ENCODE data around the gene MAP6. TPM values are rescaled to one million over a fixed set of nuclear protein-coding genes. Genes with fewer than 3 reads are reported as not detected.

Gene MAP6
- total RNA-seq, 1 experiment from 2014 or later, result 22.8 TPM

DNA sequence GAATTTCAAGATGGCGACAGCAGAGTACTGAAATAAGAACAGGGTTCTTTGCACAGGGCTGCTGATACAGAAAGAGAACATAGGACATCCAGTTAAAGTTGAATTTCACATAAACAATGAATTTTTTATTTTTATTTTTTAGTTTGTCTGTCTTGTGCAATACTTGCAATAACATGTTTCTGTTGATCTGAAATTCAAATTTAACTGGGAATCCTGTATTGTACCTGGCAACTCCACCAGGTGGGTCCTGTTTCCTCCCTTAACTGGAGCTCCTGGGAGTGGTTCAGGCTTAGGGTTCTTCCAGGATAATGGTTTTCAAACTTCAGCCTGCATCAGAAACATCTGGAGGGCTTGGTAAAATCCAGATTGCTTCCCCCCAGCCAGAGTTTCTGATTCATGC is 121.7 kb downstream of the MAP6 start:
- ChIA-PET CTCF (interaction anchor here (1.0 to 2.0 kb wide), 2 partner anchors 16 to 179 kb away, joined by 4 to 7 read pairs; no protein-coding TSS in a partner anchor), POLR2A (interaction anchor here (0.5 kb wide), 1 partner anchor 157 kb away, joined by 3 read pairs; no protein-coding TSS in a partner anchor)
- Mint-ChIP-seq H3K27me3 (ENCODE audit: insufficient read depth, unreplicated experiment) (no peaks in the 10 kb centered on the region), H3K27ac (ENCODE audit: unreplicated experiment) (peak overlapping the region; percentile 82), H3K4me1 (ENCODE audit: low read depth, unreplicated experiment) (peaks cover 16% of the 10 kb centered on the region), H3K9me3 (ENCODE audit: unreplicated experiment) (peaks cover 9% of the 10 kb centered on the region), H3K4me3 (ENCODE audit: unreplicated experiment) (no peak overlapping the region), H3K36me3 (ENCODE audit: insufficient read depth, unreplicated experiment) (no peaks in the 10 kb centered on the region)
- no TSS peak for BruUV-seq (replicated peaks)
- no peaks in the 10 kb centered on the region for H3K27me3 ChIP-seq (replicated peaks; ENCODE audit: control insufficient read depth, insufficient read depth, low read length)
- intact Hi-C loops (cut with micrococcal nuclease; ENCODE audit: unreplicated experiment), result loop anchor here (1.0 to 5.0 kb wide), 7 partner anchors 15 to 322 kb away; partner anchors contain the start of genes DGAT2 and SERPINH1
- H3K4me1 ChIP-seq, result peaks cover 7% of the 10 kb centered on the region
- H3K36me3 ChIP-seq (ENCODE audit: control insufficient read depth, insufficient read depth, low read length), result no peaks in the 10 kb centered on the region
- no peak for DNase-seq
- H3K9me3 ChIP-seq, result no peaks in the 10 kb centered on the region
- TF ChIP-seq, protein P1, sequence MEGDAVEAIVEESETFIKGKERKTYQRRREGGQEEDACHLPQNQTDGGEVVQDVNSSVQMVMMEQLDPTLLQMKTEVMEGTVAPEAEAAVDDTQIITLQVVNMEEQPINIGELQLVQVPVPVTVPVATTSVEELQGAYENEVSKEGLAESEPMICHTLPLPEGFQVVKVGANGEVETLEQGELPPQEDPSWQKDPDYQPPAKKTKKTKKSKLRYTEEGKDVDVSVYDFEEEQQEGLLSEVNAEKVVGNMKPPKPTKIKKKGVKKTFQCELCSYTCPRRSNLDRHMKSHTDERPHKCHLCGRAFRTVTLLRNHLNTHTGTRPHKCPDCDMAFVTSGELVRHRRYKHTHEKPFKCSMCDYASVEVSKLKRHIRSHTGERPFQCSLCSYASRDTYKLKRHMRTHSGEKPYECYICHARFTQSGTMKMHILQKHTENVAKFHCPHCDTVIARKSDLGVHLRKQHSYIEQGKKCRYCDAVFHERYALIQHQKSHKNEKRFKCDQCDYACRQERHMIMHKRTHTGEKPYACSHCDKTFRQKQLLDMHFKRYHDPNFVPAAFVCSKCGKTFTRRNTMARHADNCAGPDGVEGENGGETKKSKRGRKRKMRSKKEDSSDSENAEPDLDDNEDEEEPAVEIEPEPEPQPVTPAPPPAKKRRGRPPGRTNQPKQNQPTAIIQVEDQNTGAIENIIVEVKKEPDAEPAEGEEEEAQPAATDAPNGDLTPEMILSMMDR (IDR thresholded peaks at IDR 0.05; ENCODE audit: insufficient read depth in 1 of 2, low read depth in 1 of 2, low read length in 1 of 2, severe bottlenecking in 1 of 2, unreplicated experiment in 1 of 2), result no peak
- H3K4me3 ChIP-seq (ENCODE audit: low read depth, low read length), result no peak overlapping the region

DNA sequence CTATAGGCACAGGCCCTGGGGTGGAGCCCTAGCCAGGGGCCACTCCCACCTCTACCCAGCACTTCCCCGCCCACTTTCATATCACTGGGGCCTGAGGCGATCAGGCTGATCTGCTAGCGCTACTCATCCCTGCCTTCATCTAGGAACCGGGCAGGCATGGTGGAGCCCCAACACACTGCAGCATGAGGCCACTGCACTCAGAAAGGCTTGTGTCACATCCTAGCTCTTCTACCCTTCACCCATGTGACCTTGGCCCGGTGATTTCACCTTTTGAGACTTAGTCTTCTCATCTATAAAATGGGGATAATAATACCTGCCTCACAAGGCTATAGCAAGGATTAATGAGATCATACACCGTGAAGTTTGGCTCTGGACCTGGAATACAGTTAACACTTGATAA is 125.0 kb downstream of the MAP6 start:
- ChIA-PET POLR2A (no interaction called here), CTCF (interaction anchor here (1.3 kb wide), 1 partner anchor 98 kb away, joined by 5 read pairs; no protein-coding TSS in a partner anchor)
- no peaks in the 10 kb centered on the region for H3K9me3 ChIP-seq
- H3K9me3 Mint-ChIP-seq (ENCODE audit: unreplicated experiment), result peaks cover under 1% of the 10 kb centered on the region
- no TSS peak for BruUV-seq (replicated peaks)
- H3K36me3 Mint-ChIP-seq (ENCODE audit: insufficient read depth, unreplicated experiment), result no peaks in the 10 kb centered on the region
- no peak overlapping the region for H3K4me3 Mint-ChIP-seq (ENCODE audit: unreplicated experiment)
- no peaks in the 10 kb centered on the region for H3K27me3 Mint-ChIP-seq (ENCODE audit: insufficient read depth, unreplicated experiment)
- TF ChIP-seq, protein P1 (IDR thresholded peaks at IDR 0.05; ENCODE audit: insufficient read depth in 1 of 2, low read depth in 1 of 2, low read length in 1 of 2, severe bottlenecking in 1 of 2, unreplicated experiment in 1 of 2), result no peak
- no peak overlapping the region for H3K27ac Mint-ChIP-seq (ENCODE audit: unreplicated experiment)
- no peaks in the 10 kb centered on the region for H3K27me3 ChIP-seq (replicated peaks; ENCODE audit: control insufficient read depth, insufficient read depth, low read length)
- H3K4me1 Mint-ChIP-seq (ENCODE audit: low read depth, unreplicated experiment), result peaks cover 10% of the 10 kb centered on the region
- peaks cover 12% of the 10 kb centered on the region for H3K4me1 ChIP-seq
- intact Hi-C loops (cut with micrococcal nuclease; ENCODE audit: unreplicated experiment), result no loop called here
- H3K4me3 ChIP-seq (ENCODE audit: low read depth, low read length), result no peak overlapping the region
- no peaks in the 10 kb centered on the region for H3K36me3 ChIP-seq (ENCODE audit: control insufficient read depth, insufficient read depth, low read length)
- DNase-seq, result no peak

DNA sequence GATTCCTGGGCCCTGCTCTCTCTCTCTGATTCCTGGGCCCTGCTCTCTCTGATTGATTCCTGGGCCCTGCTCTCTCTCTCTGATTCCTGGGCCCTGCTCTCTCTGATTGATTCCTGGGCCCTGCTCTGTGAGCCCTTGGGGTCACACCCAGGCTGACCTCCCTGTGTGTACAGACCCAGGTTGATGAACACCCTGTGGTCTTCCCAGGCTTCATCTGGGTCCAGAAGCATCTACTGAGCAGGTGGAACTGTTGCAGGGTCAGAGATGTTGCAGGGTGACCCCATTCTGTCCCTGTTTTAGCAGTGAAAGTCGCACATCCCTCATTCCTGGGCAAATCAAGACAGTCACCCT is 126.8 kb downstream of the MAP6 start:
- intact Hi-C loops (cut with micrococcal nuclease; ENCODE audit: unreplicated experiment), result no loop called here
- POLR2A ChIA-PET, result no interaction called here

More for the DNA sequence above, 126.8 kb downstream of the MAP6 start:
- H3K27me3 Mint-ChIP-seq (ENCODE audit: insufficient read depth, unreplicated experiment), result no peaks in the 10 kb centered on the region
- no peaks in the 10 kb centered on the region for H3K36me3 ChIP-seq (ENCODE audit: control insufficient read depth, insufficient read depth, low read length)
- H3K4me1 Mint-ChIP-seq (ENCODE audit: low read depth, unreplicated experiment), result no peaks in the 10 kb centered on the region
- no peaks in the 10 kb centered on the region for H3K9me3 Mint-ChIP-seq (ENCODE audit: unreplicated experiment)
- BruUV-seq (replicated peaks), result no TSS peak
- H3K4me3 ChIP-seq (ENCODE audit: low read depth, low read length), result no peak overlapping the region
- no peaks in the 10 kb centered on the region for H3K36me3 Mint-ChIP-seq (ENCODE audit: insufficient read depth, unreplicated experiment)
- peaks cover 4% of the 10 kb centered on the region; the same call in 1 of the 2 replicates for H3K4me1 ChIP-seq
- TF ChIP-seq, protein P1 (IDR thresholded peaks at IDR 0.05; ENCODE audit: insufficient read depth in 1 of 2, low read depth in 1 of 2, low read length in 1 of 2, severe bottlenecking in 1 of 2, unreplicated experiment in 1 of 2), result no peak
- no peak for DNase-seq
- H3K27me3 ChIP-seq (replicated peaks; ENCODE audit: control insufficient read depth, insufficient read depth, low read length), result no peaks in the 10 kb centered on the region
- CTCF ChIA-PET, result interaction anchor here (1.4 kb wide), 1 partner anchor 20 kb away, joined by 4 read pairs; the partner anchor contains the start of gene SERPINH1
- H3K27ac Mint-ChIP-seq (ENCODE audit: unreplicated experiment), result no peak overlapping the region
- H3K9me3 ChIP-seq, result no peaks in the 10 kb centered on the region
- no peak overlapping the region for H3K4me3 Mint-ChIP-seq (ENCODE audit: unreplicated experiment)

Measured in Caco-2 (cell line).